ENCODE data around the gene ALKBH3.

ALKBH3 gene

DNA sequence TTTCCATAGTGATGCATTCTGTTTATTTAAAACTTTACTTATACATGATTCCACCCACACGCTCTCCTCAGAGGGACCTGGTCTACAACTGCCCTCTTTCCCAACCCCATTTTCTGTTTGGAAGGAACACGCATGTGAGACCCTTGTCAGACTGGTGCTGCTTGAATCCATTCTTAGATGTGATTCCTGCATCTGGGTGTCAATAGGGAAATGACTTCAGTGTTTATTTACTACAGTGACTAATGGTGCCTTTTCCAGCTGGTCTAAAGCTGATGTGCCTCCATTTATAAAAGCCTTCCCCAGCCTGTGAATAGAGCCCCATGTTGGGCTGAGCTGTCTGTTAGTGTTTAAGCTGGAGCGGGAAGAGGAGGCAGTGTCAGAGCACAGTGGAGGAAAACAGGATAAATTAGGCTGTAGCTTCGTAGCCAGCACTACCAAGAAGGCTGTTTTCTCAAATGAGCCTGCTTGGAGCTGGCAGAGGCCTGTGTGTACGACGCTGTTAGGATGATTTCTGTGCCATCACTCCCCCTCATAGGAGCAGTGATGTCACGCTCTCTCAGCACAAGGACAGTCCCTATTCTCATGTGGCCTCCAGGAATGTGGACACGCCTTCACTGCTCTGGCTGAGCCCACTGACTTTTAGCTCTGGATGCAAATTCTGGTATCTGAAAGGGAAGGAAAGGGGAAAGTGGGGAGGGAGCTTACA, 42.9 kb downstream of the ALKBH3 start:
- no peak for DNase-seq

DNA sequence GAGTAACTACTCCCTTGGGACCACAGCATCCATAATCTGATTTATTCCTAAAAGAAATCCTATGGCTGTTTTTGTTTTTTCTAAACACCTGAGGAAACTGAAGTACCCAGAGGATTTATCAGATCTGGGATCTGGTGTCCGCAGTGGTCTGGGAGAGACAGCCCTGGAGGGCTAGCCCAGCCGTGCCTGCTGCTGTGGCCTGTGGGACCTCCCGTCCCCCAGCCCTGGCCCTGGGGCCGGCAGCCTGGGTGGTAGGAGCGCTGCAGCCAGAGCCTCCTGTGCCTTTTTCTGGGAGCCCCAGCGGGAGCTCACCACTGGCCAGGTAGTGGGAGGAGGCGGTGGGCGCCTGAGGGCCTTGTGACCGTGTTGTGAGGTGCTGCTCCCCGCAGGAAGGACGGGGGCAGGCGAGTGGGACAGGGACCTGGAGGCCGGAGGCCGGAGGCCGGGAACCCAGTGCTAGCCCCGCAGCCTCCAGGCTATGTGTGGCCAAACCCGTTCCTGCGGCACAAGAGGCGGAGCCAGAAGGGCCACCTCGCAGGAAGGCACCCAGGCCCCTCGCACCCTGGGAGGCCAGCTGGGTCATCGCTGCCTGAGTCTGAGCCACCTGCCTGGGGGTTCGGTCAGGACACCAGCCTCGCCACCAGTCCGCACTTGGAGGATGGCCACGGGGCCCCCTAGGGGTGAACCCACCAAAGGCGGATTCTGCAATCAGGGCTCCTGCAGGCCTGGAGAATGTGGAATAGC, 43.7 kb downstream of the ALKBH3 start:
- no peak for DNase-seq

DNA sequence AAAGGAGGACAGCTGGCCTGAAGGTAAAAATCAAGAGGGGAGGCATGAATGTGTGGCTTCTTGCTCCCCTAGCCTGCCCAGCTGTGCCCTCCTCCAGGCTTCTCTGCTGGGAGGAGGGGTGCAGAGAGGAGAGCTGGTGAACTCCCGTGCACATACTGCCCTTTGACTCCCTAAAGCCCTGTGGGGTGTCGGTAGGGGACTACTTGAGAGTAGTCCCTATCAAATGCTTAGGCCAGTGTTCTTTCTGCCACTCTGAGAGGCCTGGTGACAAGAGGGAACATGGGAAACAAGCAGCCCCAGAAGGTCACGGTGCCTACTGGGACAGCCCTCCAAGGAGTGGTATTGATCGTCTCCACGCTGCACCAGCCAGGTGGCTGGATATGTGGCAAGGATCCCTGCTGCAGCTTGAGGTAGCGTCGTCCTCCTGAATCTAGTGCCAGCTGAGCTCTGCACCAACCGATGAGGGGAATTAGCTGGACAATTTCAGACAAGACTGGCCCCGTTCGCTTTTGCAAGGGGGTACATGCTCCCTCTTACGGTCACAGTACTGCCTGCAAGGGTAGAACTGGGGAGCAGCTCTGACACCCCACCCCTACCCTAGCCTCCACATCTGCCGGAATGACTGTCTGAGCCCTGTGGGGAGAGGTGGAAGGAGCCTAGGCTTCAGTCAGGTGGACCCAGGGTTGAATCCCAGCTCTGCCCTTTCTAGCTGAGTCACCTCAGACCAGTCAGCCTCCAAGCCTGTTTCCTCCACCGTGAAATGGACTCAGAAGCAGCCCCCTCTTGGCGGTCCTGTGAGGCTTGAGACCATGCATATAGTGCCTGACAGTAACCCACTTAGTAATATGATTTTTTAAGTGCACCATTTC, 44.7 kb downstream of the ALKBH3 start:
- no peak for DNase-seq

DNA sequence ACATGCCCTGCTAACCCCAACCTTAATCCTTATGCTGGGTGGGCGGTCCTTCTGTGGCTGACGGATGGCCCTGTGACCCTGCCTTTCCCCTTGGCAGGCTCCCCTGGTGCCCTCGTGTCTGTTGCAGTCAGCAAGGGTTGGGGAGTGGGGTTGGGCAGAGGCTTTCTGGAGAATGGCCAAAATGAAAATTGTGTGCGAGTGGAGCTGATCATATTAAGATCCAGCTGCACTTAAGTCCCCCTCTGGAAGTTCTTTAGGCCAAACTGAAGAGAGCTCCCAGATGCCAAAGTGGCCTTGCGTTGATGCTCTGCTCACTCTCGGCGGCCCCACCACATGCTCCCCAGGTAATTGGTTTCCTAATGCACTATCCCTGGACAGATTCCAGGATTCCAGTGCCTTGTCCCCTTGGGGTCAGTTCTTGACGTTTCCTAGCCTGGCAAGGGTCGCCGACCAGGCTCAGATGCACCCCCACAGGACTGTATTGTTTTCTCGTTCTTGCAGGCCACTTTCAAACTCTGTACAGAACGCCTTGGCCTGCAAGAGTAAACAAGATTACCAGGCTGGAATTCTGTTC, 45.4 kb downstream of the ALKBH3 start:
- DNase-seq = no peak

DNA sequence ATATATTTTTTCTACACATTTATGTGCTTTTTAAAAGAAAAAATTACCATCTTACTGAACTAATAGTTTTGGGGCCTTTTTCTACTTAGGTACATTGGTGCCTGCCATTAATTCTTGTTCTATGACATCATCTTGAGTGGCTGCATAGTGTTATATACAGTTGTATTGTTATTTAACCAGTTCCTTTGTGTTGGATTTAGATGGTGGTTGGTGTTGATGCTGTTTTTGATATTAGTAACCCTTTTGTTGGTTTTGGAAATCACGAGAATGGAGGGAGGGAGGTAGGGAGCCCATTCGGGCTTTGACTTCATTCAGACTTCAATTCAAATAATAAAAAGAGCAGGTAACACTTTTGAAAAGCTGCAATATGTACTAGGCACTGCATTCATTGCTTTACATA, 46.4 kb downstream of the ALKBH3 start:
- DNase-seq = no peak

DNA sequence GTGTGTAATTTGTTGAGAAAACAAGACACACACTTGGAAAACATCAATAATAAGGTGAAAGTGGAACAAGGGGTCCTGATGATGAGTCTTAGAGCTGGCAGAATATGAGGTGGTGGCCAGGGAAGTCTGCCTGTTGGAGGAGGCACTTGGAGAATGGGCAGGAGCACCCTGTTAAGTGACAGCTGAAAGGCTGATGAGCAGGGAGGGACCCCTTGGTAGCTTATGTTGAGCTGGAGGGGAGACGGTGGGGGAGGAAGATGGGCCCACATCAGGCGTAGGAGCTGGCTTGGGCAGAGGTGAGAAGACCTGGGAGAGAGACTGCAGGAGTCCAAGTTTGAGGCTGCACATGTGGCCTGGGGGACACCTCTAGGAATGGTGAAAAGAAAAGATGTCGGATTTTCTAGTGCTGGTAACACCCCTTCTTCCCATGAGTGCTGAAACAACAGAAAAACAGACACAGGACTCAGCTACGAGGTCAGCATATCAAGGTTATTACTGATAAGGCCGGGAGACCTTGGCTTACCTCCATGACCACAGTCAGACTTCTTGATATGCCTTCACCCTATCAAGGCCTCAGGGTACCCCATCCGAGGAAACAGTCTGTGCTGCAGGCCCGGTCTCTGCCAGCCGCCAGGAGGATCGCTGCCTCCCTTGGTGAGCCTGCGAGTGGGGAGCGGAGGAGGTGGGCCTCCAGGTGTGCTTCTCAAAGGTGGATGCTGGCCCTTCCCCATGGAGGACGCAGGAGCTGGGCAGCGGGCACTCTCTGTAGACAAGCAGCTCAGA, 47.5 kb downstream of the ALKBH3 start:
- DNase-seq = no peak

DNA sequence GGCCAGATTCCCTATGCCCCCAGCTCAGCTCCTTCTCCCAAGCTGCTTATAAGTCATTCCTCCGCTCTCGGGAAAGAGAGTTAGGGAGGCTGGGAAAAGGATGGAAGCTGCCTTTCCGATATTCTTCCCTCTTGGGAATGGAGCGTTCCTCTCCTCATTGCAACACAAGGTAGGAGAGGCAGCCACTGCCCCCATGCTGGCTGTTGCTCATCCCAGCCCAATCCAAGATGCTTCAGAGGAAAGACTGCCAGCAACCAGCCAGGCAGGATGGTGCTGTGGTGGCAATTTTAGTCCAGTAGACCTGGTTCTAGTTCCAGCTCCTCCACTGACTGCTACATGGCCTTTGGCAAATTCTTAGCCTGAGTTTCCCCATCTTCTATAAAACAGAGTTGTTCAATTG, 48.1 kb downstream of the ALKBH3 start:
- DNase-seq = no peak

DNA sequence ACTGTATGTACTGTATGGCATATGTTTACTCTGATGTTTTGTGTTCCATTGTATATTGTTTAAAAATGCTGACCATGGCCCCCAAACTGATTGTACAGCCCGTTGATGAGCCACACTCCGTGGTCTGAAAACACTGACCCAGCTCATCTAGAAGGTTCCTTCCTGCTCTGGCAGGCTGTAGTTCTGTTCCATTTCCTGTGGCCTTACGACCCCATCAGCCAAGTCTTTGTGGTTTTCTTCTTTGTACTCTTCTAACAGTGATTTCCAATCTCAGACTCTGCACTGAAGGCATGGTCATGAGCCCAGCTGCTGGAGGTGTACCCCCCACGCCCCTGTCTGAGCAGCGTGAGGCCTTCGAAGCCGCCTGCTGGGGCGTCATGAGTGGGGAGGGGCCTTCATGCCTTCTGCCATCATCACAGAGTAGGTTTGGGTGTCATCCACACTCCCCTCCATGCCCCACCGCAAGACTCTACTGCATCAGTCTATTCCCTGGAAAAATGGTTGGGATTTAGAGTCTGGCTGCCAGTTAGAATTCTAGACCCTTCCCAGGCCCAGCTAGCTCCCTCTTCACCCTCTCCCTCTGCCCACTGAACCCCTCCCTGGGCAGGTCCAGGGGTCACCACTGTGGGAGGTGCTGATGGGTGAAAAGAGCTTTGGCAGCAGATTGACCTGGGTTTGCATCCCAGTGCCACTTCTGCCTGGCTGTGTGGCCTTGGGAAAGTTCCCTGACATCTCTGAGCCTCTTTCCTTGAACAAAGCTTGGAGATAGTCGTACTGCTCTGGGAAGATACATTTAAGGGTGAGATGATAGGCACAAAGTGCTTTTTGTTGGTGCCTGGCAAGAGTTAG, 50.5 kb downstream of the ALKBH3 start:
- no peak for DNase-seq

DNA sequence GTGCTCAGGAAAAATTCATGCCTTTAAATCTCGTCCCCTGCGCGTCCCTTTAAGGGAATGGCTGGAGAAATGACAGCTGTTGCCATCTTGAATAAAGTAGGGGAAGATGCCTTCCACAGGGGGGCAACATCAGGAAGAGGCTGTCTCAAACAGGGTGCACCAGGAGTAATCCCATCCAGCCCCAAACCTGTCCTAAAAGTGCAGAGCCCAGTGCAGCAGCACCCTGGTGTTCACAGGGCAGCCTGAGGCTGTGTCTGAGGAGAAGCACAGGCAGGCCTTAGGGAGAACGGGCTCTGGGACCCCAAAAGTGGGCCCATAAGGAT, 51.0 kb downstream of the ALKBH3 start:
- no peak for DNase-seq

DNA sequence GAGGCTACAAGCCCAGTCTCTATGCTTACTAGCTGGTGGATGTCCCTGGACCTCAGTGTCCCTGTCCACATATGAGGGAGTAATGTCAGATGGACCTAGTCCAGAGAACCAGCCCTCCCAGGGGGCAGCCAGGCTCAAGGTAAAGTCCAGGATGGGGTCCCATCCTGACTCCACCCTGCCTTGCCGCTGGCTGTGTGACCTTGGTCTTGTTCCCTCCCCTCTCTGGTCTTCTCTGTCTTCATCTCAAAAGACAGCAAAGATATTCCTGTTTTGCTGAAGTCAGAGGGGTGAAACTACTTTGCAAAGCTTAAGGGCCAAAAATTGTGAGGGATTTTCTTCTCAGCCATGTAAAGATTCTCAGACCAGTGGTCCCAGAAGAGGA, 52.6 kb downstream of the ALKBH3 start:
- DNase-seq = no peak

DNA sequence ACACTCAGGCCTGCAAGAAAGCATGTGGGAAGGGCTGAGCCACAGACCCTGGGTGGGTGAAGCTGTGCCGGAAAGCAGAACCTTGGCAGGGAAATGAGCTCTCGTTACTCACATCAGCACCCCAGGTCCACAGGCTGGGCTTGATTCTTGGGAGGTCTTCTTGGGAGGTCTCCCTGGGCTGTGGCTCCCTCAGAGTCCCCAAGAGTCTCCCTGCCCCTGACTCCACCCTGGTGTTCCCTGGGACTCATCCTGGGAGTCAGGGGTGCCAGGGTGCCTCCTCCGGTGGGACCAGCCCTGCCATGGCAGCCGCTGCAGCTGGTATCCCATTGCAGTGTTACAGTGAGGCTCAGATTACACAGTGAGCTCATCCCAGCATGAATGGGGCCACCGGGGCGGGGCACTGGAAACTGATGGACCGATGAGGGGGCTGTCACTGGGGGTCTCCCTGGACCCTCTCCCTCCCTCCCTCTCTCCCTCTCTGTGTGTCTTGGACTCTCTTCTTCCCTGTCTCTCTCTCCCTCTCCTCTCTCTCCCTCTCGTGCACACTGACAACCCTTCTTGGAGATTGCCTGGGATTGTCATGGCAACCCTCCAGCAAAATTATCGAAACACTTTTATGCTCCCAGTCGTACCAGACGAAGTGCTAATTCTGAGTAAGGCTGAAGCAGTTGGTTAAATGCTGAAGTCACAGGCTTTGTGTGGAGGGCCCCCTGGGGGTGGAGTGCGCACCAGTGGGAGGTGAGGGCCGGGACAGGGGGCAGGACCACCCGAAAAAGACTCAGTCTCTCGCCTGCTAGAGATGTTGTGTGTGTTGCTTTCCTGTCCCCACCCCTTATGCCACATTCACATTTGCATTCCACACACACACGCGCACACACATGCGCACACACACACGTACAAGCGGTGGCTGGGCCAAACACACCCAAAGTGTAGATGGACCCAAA, 53.2 kb downstream of the ALKBH3 start:
- no peak for DNase-seq

DNA sequence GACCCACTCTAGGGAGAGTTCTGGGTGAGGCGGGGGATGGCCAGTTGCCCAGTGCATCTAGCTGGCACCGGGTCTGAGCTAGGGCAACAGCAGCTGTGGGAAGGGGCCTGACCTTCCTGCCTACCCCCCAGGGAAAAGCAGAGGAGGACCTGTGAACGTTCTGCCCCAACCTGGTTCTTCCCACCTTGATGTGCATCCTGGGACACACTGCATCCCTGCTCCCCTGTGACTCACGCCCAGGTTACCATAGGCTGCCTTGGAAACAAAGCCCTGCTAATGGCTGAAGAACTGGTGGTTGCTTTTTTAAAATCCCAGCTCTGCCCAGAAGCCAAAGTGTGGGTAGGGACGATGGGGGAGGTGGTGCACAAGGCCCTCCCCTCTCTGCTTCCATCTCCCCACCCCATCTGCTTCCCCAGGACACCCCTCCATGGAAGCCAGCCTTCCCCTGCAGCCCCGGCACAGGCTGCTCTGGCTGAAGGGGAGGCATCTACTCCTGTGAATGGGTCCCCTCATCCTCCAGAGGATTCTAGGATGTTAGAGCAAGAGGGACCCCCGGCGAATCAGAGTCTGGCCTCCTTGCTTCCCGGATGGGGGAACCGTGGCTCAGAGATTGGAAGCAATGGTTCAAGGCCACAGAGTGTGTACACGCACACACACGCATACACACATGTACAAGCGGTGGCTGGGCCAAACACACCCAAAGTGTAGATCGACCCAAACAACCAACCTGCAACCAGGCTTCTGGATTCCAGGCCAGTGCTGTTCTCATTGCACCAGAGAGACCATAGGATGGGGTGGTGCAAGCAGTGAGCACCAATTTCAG, 54.2 kb downstream of the ALKBH3 start:
- no peak for DNase-seq

DNA sequence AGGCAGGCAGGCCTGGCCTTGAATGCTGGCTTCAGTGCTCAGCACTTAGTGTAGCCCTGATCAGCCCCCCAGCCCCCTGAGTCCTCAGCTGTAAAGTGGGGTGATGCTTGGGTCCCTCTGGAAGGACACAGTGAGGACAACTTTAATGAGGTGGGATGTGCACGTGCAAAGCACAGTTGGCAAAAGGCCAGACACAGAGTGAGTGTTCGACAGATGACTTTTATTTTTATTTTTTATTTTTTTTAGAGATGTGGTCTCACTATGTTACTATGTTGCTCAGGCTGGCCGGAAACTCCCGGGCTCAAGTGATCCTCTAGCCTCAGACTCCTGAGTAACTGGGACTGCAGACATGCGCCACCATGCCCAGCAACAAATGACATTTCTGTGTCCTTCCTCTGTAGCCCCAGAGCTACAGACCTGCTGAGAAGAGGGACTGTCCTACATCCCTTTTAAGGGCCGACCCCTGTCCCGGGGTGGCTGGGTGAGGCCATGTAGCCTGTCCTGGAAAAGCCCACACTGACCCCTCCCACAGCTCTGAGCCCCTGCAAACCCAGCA, 54.9 kb downstream of the ALKBH3 start:
- DNase-seq = no peak

DNA sequence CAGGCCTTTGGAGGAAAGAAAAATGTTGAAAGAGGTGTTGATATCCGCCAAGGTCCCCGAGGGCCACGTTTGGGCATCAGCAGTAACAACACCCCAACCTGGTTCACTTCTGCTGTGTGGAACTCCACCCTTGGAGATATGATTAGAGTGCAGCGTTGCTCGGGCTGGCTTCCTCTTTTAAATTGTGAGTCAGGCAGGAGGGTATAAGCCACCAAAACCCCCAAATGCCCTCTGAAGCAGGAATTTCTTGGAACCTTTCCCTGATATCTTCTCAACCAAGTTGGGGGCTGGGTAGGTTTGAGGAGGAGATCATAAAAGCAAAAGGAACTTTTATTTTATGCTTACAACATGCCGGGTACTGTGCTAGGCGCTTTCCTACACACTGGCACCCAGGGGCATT, 55.4 kb downstream of the ALKBH3 start:
- no peak for DNase-seq

DNA sequence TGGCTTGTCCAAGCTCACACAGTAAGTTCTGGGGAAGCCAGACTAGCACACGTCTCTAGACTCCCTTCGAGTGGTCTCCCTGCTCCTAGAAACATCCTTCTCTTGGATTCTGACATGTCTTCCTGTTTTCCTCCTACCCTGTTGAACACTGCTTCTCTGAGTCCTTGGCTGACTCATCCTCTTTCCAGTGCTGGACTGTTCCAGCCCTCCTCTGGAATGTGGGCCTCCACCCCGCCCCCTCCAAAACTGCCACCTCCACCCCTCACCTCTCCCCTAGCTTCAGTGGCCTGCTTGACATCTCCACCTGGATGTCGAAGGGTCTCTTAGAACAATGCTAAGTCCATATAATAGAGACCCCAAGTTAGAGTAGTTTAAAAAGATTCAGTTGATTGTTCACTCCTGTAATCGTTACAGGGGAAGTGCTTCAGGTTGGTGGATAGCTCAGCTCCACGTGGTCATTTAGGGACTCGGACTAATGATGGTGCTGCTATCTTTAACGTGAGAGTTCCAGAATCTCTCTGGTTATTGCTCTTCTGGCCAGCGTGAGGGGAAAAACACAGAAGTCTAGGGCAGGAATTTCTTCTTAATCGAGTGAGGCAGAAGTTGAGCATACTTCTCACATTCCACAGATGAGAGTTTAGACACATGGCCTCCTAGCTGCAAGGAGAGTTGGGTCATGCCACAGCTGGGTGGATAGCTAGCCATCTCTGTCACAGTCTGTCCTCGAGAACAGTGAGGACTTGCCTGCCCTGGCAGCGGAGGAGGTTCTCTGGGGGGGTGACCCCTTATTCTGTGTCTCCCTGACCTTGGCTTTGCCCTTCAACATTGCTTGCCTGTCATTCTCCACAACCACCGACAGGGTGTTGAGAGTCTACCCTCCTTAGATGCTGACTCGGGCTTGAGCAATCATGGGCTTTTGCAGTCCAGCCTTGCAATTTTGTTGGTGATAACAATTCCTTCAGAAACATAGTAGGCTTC, 57.1 kb downstream of the ALKBH3 start:
- DNase-seq = no peak

DNA sequence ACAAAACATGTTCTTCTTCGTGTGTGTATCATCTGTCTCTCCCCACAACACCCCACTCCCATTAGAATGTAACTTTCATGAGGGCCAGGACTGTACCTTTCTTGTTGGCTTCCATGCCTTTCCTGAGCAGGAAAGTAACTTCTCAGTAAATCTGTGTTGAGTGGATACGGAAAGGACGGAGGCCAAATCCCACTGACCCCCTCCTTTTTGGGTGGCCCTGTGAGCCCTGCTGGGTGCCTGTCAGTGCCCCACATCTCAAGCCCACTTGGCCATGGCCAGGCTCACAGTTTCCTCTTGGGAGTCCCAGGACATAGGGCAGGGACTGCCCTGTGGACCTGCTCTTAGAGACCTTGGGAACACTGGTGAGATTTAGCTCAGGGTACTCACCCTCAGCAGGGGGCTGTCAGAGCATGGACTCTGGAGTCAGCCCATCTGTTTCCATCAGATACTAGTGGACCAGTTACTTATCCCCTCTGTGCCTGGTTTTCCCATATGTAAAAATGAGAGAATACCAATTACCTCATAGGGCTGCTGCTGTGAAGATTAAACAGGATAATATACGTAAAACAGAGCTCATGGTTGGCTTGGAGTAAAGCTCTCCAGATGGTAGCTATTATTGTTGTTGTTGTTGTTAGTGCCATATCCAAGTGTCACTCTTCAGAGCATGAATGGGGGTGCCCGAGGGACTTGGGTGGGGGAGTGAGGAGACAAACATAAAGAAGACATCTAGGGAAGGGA, 60.8 kb downstream of the ALKBH3 start:
- no peak for DNase-seq

DNA sequence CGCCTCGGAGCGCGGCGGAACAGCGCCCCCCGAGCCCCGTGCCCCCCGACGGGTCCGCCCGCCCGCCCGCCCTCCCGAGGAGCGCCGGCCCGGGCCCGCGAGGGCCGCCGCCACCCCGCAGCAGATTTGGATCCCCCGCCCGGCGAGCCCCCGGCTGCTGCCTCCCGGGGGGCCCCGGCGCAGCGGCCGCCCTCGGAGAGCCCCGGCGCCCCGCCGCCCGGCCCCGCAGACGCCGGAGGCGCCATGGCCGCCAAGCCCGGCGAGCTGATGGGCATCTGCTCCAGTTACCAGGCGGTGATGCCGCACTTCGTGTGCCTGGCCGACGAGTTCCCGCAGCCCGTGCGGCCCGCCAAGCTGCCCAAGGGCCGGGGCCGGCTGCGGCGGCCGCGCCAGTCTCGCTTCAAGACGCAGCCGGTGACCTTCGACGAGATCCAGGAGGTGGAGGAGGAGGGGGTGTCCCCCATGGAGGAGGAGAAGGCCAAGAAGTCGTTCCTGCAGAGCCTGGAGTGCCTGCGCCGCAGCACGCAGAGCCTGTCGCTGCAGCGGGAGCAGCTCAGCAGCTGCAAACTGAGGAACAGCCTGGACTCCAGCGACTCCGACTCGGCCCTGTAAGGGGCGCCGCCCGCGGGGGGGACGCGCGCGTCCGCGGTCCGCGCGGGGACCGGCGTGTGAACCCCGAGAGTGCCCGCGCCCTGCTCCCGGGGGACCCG, 62.2 kb downstream of the ALKBH3 start:
- DNase-seq = no peak

All from activated CD4-positive, alpha-beta T cell treated with anti-CD3 and anti-CD28 coated beads, Interleukin-2, Interleukin-6, amounts not matched to agents 100 ng/mL and 50 ng/mL, durations not matched to agents 16 hours and 8 hours (primary cell).